ENCODE results near the gene GMCL1.
"Not testable (repeated sequence)": the region's sequence is repeated elsewhere in the genome, so short reads cannot be mapped to it uniquely, and the experiment has no call there.

GMCL1 gene

DNA sequence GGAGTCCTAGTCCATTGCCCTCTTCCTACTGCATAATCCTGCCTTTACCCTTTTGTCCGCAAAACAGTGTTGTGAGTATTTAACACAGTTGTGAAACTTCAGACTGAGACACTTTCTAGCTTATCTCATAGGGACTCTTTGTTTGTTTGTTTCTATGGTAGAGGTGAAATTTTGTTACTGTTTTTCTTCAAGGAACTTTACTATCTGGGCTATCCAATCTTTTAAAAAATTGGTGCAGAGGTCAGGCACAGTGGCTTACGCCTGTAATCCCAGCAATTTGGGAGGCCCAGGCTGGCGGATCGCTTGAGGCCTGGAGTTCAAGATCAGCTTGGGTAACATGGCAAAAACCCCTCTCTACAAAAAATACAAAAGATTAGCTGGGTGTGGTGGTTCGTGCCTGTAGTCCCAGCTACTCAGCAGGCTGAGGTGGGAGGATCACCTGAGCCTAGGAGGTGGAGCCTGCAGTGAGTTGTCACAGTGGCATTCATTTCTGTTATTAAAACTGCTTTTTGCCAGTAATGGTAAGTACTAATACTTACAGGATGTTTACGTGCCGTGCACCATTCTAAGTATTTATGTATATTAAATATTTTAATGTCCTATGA lies 18.8 kb downstream of the GMCL1 start:
- DNase-seq (ENCODE audit: low read depth in 2 of 2) = no peak

DNA sequence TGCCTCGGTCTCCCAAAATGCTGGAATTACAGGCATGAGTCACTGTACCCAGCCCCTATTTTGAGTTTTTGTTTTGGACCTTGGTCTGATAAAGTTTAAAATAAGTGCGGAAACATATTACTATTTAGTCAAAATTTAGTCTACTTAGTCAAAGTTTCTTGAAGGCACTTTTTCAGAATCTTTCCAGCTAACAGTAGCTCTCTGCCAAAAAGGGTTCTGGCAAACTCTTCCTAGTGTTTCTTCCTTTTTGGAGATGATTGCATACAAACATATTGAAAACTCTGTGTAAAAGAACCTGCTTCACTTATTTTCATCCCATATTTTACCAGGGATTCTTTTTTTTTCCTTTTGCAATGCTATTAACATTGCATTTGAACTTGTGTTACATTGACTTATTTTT lies 28.8 kb downstream of the GMCL1 start:
- DNase-seq (ENCODE audit: low read depth in 2 of 2) = no peak

DNA sequence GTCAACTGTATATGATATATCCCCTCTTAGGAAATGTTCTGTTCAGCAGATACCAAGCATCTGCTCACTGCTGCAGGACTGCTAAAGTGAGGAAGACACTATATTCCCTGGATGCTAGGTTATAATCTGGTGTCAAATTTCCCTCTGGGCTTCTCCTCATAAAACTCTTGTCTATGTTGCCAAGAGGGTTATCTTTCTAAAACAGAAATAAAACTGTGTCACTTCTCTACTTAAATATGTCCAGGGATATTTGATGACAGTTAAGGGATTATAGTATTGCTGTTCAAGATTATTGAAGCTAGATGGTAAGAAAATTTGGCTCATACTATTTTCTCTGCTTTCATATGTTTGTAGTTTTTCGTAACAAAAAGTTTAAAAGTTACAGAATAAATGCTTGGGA lies 33.8 kb downstream of the GMCL1 start:
- no peak for DNase-seq (ENCODE audit: low read depth in 2 of 2)

GRCh38 chr2:69888451-69888850 lies 59.0 kb downstream of the GMCL1 start:
- DNase-seq (ENCODE audit: low read depth in 2 of 2) = no peak

GRCh38 chr2:69889302-69889701 lies 59.8 kb downstream of the GMCL1 start:
- no peak for DNase-seq (ENCODE audit: low read depth in 2 of 2)

DNA sequence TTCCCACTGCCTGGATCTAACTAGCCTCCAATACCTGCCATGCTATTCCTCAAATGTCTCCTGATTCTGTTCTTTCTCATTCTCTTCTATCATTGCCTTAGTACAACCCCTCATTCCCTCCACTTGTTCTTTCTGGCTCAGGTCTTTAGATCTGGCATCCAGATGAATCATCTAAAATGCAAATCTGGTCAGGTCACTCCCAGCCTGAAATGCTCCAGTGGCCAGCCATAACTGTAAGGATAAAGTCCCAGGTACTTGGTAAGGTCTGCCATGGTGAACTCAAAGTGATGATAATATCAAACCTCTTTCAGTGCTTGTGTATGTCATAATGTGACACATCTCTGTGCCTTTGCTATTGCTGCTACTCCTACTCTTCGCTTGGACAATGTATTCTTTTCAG lies 61.4 kb downstream of the GMCL1 start:
- DNase-seq (ENCODE audit: low read depth in 2 of 2) = no peak

GRCh38 chr2:69892838-69893424 lies 63.5 kb downstream of the GMCL1 start:
- DNase-seq (ENCODE audit: low read depth in 2 of 2) = not testable (repeated sequence)

DNA sequence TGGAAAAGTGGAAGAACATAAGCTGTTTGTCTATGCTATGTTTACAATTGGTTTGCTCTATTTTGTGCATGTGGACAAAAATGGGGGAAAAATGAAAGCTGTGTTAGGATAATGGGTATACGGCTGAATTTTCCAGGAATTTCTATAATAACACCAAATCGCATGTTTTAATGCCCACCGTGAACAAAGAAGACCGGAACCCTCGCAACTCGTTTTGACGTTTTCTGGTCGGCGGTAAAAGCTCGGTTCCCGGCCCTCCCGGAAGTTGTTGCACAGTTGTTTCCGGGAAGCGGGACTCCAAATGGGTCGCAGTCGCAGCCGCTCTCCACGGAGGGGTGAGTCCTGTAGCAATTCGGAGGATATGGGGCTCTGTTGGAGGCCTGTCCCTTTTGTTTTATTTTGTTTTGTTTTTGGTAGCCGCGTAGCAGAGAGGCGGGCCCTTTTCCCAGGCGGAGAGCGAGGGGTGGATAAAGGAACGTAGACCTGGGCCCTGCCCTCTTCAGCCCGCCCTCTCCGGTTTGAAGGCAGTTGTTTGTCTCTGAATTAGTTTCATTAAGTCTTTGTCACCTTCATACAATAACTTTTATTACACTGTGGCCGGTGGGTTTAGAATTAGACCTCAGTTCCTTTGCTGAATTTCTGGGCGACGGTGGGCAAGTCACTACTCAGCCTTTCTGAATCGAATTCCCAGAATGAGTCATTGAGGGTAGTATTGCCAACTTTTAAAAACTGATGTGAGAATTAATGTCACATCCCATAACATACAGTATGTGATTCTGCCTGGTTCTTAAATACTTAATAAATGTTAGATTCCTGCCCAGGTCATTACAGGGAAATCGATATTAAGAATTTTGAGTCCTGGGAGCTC lies 64.5 kb downstream of the GMCL1 start, which contains the start of gene SNRNP27:
TSS of gene SNRNP27 (plus strand) at position 273 of the 868 bp plus-strand sequence. CDS start at position 302, 29 bp downstream.
- peak; percentile 57 to 65 for DNase-seq (ENCODE audit: low read depth in 2 of 2)

GRCh38 chr2:69894737-69895136 lies 65.3 kb downstream of the GMCL1 start:
- DNase-seq (ENCODE audit: low read depth in 2 of 2) = not testable (repeated sequence)

DNA sequence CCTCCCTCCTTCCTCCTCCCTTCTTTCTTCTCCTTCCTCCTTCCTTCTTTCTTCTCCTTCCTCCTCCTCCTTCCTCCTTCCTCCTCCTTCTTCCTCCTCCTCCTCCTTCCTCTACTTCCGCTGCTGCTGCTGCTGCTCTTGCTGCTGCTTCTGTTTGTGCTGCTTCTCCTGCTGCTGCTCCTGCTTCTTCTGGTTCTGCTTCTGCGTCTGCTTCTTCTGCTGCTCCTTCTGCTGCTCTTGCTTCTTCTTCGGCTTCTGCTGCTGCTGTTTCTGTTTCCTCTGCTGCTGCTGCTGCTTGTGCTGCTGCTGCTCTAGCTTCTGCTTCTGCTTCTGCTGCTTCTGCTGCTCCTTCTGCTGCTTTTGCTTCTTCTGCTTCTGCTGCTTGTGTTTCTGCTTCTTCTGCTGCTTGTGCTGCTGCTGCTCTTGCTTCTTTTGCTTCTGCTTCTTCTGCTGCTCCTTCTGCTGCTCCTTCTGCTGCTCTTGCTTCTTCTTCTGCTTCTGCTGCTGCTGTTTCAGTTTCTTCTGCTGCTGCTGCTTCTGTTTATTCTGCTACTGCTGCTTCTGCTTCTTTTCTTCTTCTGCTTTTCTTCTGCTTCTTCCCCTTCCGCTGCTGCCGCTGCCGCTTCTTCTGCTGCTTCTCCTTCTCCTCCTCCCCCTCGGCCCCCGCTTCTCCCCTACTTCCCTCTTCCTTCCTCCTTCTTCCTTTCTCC lies 72.9 kb downstream of the GMCL1 start:
- DNase-seq (ENCODE audit: low read depth in 2 of 2) = no peak

- DNase-seq (ENCODE audit: low read depth in 2 of 2) = no peak
Measured at GRCh38 chr2:69907216-69907615, 77.8 kb downstream of the GMCL1 start.

GRCh38 chr2:69911985-69912563 lies 82.6 kb downstream of the GMCL1 start:
- DNase-seq (ENCODE audit: low read depth in 2 of 2) = no peak

GRCh38 chr2:69914164-69914949 lies 84.9 kb downstream of the GMCL1 start:
- peak in 1 of 2 donors; percentile 98 for DNase-seq (ENCODE audit: low read depth in 2 of 2)

- DNase-seq (ENCODE audit: low read depth in 2 of 2) = peak in 1 of 2 donors; percentile 97
Measured at GRCh38 chr2:69914950-69915945, 85.8 kb downstream of the GMCL1 start, which contains the start of gene MXD1. TSS of gene MXD1 (plus strand) at chr2:69915109. CDS start at chr2:69915331, 222 bp downstream.

DNA sequence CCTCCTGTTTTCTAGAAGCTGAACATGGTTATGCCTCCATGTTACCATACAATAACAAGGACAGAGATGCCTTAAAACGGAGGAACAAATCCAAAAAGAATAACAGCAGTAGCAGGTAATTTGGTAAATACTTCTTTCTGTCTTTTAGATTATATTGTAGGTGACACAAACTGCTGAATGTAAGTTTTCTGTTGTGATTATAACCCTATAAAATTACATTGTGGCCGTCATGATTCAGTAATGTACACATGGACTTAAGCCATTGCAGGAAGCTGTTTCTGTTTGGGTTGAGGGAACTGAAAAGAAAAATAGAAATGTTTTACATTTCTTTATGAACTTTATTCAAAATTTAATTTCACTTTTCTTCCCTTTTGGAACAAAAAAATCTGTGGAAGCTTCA lies 86.6 kb downstream of the GMCL1 start:
- no peak for DNase-seq (ENCODE audit: low read depth in 2 of 2)

DNA sequence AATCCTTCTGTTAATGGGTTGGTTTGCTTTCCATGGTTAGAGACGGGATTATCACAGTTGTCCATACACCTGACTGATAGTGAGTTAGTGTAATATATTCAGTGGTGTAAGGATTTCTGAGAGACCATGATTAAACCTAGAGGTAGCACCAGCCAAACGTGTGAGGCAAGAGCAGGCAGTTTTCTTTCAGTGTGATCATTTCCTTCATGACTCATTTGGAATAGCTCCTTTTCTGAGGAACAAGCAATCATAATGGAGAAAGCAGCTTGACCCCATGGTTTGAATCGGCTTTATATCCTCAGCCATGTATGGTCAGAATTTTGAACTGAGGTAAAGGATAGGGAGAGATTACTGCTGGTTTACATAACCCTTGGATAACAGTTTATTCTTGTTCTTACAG lies 88.4 kb downstream of the GMCL1 start:
- DNase-seq (ENCODE audit: low read depth in 2 of 2) = no peak

- DNase-seq (ENCODE audit: low read depth in 2 of 2) = no peak
Measured at GRCh38 chr2:69918401-69918800, 88.9 kb downstream of the GMCL1 start.

GRCh38 chr2:69923116-69923515 lies 93.7 kb downstream of the GMCL1 start:
- no peak for DNase-seq (ENCODE audit: low read depth in 2 of 2)

DNA sequence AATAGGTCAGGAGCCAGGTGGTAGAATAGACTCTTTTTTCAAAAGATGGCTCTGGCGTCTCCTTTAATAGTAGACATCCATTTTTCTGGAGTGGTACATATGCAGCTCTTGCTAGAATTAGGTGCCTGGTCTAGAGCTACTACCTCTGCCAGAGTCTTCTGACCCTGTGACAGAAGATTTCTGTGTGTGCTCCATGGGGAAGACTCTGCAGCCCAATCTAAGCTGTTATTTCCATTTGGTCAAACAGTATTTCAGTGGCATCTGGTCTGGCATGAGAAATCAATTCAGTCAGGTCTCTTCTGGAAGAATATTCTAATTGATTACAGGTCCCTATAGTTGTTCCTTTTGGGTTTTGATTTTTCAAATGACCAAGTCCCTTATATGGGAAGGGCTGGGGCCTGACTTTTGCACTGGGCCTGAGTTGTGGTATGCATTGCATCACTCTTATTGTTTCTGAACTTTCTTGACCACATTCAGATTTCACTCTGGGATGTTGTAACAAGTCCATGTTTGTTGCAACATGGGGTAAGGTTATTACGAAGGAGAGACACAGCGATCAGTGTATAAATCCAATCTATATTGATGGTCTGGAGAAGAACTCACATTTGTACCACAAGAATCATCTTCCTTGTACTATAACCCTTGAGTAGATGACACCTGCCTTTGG lies 97.5 kb downstream of the GMCL1 start:
- no peak for DNase-seq (ENCODE audit: low read depth in 2 of 2)
